ENCODE results near the gene MAPRE3. TPM values are rescaled to one million over a fixed set of nuclear protein-coding genes. Genes with fewer than 3 reads are reported as not detected.
A peak's percentile ranks its signal among the peaks of the same experiment; 100 is the strongest.

MAPRE3 gene
- total and polyA plus RNA-seq, 9 of the 15 experiments (the other 6 are each of a cell fraction or from before 2014, with no cell fraction given) = 0.70 to 43.2 (median 12.6) TPM

DNA sequence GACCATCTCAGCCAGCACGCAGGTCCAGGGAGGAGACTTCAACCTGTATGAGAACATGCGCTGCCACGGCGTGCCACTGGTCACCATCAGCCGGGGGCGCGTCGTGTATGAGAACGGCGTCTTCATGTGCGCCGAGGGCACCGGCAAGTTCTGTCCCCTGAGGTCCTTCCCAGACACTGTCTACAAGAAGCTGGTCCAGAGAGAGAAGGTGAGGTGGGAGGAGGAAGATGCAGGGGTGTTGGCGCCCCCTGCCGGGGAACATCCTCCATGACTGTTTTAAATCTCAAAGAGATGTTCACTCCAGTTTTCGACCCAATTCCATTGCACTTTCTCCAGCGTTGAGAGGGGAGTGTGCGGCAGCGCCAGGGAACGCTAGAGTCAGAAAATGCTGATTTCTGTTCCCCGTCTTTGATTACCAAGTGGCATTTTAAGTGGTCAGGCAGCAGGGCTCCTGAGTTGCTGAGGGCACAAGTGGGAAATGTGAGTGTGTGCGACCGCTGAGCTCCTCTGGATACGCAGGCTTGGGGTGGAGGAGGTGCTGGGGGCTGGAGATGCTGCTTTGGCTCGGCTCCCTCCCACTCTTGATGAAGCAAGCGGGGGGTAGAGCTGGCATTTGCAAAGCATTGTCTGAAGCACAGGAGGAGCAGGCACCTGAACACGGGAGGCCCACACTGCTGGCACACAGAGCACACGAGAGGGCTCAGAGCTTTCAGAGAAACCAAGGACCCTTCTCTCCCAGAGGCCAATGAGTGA lies 27.7 kb upstream of the MAPRE3 start (continued):
- TF ChIP-seq, protein P1, sequence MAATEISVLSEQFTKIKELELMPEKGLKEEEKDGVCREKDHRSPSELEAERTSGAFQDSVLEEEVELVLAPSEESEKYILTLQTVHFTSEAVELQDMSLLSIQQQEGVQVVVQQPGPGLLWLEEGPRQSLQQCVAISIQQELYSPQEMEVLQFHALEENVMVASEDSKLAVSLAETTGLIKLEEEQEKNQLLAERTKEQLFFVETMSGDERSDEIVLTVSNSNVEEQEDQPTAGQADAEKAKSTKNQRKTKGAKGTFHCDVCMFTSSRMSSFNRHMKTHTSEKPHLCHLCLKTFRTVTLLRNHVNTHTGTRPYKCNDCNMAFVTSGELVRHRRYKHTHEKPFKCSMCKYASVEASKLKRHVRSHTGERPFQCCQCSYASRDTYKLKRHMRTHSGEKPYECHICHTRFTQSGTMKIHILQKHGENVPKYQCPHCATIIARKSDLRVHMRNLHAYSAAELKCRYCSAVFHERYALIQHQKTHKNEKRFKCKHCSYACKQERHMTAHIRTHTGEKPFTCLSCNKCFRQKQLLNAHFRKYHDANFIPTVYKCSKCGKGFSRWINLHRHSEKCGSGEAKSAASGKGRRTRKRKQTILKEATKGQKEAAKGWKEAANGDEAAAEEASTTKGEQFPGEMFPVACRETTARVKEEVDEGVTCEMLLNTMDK (IDR thresholded peaks at IDR 0.05; ENCODE audit: borderline replicate concordance, insufficient read depth, low read depth, low read length, poor library complexity, severe bottlenecking) = peak; percentile 8
- TF ChIP-seq, protein P2, sequence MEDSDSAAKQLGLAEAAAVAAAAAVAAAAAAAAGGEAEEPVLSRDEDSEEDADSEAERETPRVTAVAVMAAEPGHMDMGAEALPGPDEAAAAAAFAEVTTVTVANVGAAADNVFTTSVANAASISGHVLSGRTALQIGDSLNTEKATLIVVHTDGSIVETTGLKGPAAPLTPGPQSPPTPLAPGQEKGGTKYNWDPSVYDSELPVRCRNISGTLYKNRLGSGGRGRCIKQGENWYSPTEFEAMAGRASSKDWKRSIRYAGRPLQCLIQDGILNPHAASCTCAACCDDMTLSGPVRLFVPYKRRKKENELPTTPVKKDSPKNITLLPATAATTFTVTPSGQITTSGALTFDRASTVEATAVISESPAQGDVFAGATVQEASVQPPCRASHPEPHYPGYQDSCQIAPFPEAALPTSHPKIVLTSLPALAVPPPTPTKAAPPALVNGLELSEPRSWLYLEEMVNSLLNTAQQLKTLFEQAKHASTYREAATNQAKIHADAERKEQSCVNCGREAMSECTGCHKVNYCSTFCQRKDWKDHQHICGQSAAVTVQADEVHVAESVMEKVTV (CRISPR knock-in tag; IDR thresholded peaks at IDR 0.05) = 0 out of 2 replicates have a peak, but pooled peaks have one; percentile 23
- TF ChIP-seq, protein P3, sequence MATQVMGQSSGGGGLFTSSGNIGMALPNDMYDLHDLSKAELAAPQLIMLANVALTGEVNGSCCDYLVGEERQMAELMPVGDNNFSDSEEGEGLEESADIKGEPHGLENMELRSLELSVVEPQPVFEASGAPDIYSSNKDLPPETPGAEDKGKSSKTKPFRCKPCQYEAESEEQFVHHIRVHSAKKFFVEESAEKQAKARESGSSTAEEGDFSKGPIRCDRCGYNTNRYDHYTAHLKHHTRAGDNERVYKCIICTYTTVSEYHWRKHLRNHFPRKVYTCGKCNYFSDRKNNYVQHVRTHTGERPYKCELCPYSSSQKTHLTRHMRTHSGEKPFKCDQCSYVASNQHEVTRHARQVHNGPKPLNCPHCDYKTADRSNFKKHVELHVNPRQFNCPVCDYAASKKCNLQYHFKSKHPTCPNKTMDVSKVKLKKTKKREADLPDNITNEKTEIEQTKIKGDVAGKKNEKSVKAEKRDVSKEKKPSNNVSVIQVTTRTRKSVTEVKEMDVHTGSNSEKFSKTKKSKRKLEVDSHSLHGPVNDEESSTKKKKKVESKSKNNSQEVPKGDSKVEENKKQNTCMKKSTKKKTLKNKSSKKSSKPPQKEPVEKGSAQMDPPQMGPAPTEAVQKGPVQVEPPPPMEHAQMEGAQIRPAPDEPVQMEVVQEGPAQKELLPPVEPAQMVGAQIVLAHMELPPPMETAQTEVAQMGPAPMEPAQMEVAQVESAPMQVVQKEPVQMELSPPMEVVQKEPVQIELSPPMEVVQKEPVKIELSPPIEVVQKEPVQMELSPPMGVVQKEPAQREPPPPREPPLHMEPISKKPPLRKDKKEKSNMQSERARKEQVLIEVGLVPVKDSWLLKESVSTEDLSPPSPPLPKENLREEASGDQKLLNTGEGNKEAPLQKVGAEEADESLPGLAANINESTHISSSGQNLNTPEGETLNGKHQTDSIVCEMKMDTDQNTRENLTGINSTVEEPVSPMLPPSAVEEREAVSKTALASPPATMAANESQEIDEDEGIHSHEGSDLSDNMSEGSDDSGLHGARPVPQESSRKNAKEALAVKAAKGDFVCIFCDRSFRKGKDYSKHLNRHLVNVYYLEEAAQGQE (IDR thresholded peaks at IDR 0.05; ENCODE audit: borderline replicate concordance) = peak; percentile 63
- TF ChIP-seq, protein P3 (CRISPR knock-in tag; IDR thresholded peaks at IDR 0.05; ENCODE audit: low read depth) = no peak
- TF ChIP-seq, protein P4, sequence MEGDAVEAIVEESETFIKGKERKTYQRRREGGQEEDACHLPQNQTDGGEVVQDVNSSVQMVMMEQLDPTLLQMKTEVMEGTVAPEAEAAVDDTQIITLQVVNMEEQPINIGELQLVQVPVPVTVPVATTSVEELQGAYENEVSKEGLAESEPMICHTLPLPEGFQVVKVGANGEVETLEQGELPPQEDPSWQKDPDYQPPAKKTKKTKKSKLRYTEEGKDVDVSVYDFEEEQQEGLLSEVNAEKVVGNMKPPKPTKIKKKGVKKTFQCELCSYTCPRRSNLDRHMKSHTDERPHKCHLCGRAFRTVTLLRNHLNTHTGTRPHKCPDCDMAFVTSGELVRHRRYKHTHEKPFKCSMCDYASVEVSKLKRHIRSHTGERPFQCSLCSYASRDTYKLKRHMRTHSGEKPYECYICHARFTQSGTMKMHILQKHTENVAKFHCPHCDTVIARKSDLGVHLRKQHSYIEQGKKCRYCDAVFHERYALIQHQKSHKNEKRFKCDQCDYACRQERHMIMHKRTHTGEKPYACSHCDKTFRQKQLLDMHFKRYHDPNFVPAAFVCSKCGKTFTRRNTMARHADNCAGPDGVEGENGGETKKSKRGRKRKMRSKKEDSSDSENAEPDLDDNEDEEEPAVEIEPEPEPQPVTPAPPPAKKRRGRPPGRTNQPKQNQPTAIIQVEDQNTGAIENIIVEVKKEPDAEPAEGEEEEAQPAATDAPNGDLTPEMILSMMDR (IDR thresholded peaks at IDR 0.05 in 2 of 3, conservative IDR thresholded peaks at IDR 0.05 in 1 of 3; ENCODE audit: insufficient read depth in 2 of 3, low read depth in 1 of 3, low read length in 3 of 3) = peak; percentile 84 to 94 (median 89)
- TF ChIP-seq KLF6 (CRISPR knock-in tag; IDR thresholded peaks at IDR 0.05; ENCODE audit: borderline replicate concordance) = no peak
- no peak for TF ChIP-seq KLF13 (tag; IDR thresholded peaks at IDR 0.05; ENCODE audit: borderline replicate concordance, low read depth)
- 0 out of 2 replicates have a peak, but pooled peaks have one; percentile 18 for TF ChIP-seq BMI1 (IDR thresholded peaks at IDR 0.05; ENCODE audit: low read length)
- TF ChIP-seq, protein P5, sequence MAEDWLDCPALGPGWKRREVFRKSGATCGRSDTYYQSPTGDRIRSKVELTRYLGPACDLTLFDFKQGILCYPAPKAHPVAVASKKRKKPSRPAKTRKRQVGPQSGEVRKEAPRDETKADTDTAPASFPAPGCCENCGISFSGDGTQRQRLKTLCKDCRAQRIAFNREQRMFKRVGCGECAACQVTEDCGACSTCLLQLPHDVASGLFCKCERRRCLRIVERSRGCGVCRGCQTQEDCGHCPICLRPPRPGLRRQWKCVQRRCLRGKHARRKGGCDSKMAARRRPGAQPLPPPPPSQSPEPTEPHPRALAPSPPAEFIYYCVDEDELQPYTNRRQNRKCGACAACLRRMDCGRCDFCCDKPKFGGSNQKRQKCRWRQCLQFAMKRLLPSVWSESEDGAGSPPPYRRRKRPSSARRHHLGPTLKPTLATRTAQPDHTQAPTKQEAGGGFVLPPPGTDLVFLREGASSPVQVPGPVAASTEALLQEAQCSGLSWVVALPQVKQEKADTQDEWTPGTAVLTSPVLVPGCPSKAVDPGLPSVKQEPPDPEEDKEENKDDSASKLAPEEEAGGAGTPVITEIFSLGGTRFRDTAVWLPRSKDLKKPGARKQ (CRISPR knock-in tag; IDR thresholded peaks at IDR 0.05) = 0 out of 2 replicates have a peak, but pooled peaks have one; percentile 11

All from K562 (cell line).